Fibroblast of lung (primary cell): ENCODE results near the gene CACNG7. TPM values are rescaled to one million over a fixed set of nuclear protein-coding genes. Genes with fewer than 3 reads are reported as not detected.

Experiments
- DNase-seq, 2 donors: peaks; one replicate each; pipeline versions ENCODE4 v3.0.0 to v3.0.0-alpha.2; 2010; ENCODE audit warnings: low read depth in 2 of 2
- H2AFZ ChIP-seq: 2 replicates; pipeline ENCODE4 v1.5.1; 2012; ENCODE audit warnings: low read length, control low read depth, inconsistent platforms
- H3K27ac ChIP-seq: 2 replicates; pipeline ENCODE4 v1.5.1; 2011; ENCODE audit warnings: low read length, control low read depth; ENCODE audit not compliant: insufficient read depth
- H3K27me3 ChIP-seq: 2 replicates; pipeline ENCODE4 v1.5.1; 2011; ENCODE audit warnings: mild to moderate bottlenecking, low read length; ENCODE audit not compliant: control insufficient read depth, insufficient read depth
- H3K36me3 ChIP-seq: 2 replicates; pipeline ENCODE4 v1.5.1; 2011; ENCODE audit warnings: low read length; ENCODE audit not compliant: control insufficient read depth, insufficient read depth
- H3K4me1 ChIP-seq: 2 replicates; pipeline ENCODE4 v1.5.1; 2011; ENCODE audit warnings: low read length; ENCODE audit not compliant: control insufficient read depth, insufficient read depth; ENCODE audit errors: extremely low read depth
- H3K4me2 ChIP-seq: 2 replicates; pipeline ENCODE4 v1.5.1; 2011; ENCODE audit warnings: low read length, control low read depth; ENCODE audit not compliant: insufficient read depth; ENCODE audit errors: extremely low read depth
- H3K4me3 ChIP-seq, 4 experiments: fragments of 200-600 bp in 1 of 4; sonication (generic) in 1 of 4; replicated peaks in 1 of 4; 2 replicates each; pipeline ENCODE4 v1.5.1; 2011 to 2016; ENCODE audit warnings: low read length in 4 of 4, low read depth in 3 of 4, mild to moderate bottlenecking in 3 of 4, control low read depth in 2 of 4, inconsistent platforms in 1 of 4, mixed read lengths in 1 of 4; ENCODE audit not compliant: insufficient read depth in 1 of 4; ENCODE audit errors: control extremely low read depth in 1 of 4
- H3K79me2 ChIP-seq: 2 replicates; pipeline ENCODE4 v1.5.1; 2012; ENCODE audit warnings: mild to moderate bottlenecking, low read length, inconsistent platforms; ENCODE audit not compliant: control insufficient read depth, insufficient read depth
- H3K9ac ChIP-seq: 2 replicates; pipeline ENCODE4 v1.5.1; 2011; ENCODE audit warnings: mild to moderate bottlenecking, low read length, control low read depth; ENCODE audit not compliant: insufficient read depth
- H3K9me3 ChIP-seq: 2 replicates; pipeline ENCODE4 v1.5.1; 2012; ENCODE audit warnings: low read depth, low read length; ENCODE audit not compliant: control insufficient read depth, insufficient read depth
- H4K20me1 ChIP-seq: 2 replicates; pipeline ENCODE4 v1.5.1; 2011; ENCODE audit warnings: low read length; ENCODE audit not compliant: control insufficient read depth, insufficient read depth; ENCODE audit errors: extremely low read depth
- EZH2 ChIP-seq: IDR thresholded peaks from 2 replicates; pipeline ENCODE4 v1.5.1; 2012; ENCODE audit warnings: low read length, control low read depth, mild to moderate bottlenecking; ENCODE audit errors: missing control alignments
- polyA plus RNA-seq, 2 donors: library from polyadenylated mRNA; depleted of rRNA in 1 of 2; stranded (reverse) in 1 of 2; unstranded in 1 of 2; fragments of >200 nt; gene quantifications; 2 replicates each; pipeline ENCODE4 v1.2.1, GENCODE V29; 2011 to 2012; ENCODE audit warnings: missing spikeins in 1 of 2
- total RNA-seq: library from RNA; depleted of rRNA; stranded (reverse); fragments of >200 nt; gene quantifications from 2 replicates; pipeline ENCODE4 v1.2.1, GENCODE V29; 2014
- TF ChIP-seq, protein P1 (sequence below), 2 donors: IDR thresholded peaks in 1 of 2; conservative IDR thresholded peaks in 1 of 2; 1 replicate in 1 of 2; 2 replicates in 1 of 2; pipeline ENCODE4 v1.5.1; 2011 to 2012; ENCODE audit warnings: low read length in 2 of 2, control low read depth in 1 of 2, inconsistent platforms in 1 of 2, low read depth in 1 of 2, mild to moderate bottlenecking in 1 of 2

The CACNG7 gene
- total and polyA plus RNA-seq, 2 donors (not counting 1 experiment from before 2014, with no cell fraction given), result 0.17 to 0.68 TPM

DNA sequence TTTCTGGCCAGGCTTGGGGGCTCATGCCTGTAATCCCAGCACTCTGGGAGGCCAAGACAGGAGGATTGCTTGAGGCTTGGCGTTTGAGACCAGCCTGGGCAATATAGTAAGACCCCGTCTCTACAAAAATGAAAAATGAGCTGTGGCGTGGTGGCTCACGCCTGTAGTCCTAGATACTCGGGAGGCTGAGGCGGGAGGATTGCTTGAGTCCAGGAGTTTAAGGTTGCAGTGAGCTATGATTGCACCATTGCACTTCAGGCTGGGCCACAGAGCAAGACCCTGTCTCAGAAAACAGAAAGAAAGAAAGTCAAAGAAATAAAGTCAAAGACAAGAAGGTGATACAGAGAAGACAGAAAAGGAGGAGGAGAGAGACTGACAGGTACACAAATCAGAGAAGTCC lies 79.9 kb downstream of the CACNG7 start:
- Histone ChIP-seq H3K27me3 (peaks cover 14% of the 10 kb centered on the region), H3K4me3 (no peak overlapping the region), H3K79me2 (no peaks in the 10 kb centered on the region), H3K27ac (no peak overlapping the region), H3K9me3 (no peaks in the 10 kb centered on the region), H3K36me3 (no peaks in the 10 kb centered on the region), H4K20me1 (no peaks in the 10 kb centered on the region), H3K4me1 (no peaks in the 10 kb centered on the region), H3K9ac (no peak overlapping the region), H3K4me2 (no peak overlapping the region), H2AFZ (no peak overlapping the region)
- no peak for TF ChIP-seq EZH2
- TF ChIP-seq, protein P1, sequence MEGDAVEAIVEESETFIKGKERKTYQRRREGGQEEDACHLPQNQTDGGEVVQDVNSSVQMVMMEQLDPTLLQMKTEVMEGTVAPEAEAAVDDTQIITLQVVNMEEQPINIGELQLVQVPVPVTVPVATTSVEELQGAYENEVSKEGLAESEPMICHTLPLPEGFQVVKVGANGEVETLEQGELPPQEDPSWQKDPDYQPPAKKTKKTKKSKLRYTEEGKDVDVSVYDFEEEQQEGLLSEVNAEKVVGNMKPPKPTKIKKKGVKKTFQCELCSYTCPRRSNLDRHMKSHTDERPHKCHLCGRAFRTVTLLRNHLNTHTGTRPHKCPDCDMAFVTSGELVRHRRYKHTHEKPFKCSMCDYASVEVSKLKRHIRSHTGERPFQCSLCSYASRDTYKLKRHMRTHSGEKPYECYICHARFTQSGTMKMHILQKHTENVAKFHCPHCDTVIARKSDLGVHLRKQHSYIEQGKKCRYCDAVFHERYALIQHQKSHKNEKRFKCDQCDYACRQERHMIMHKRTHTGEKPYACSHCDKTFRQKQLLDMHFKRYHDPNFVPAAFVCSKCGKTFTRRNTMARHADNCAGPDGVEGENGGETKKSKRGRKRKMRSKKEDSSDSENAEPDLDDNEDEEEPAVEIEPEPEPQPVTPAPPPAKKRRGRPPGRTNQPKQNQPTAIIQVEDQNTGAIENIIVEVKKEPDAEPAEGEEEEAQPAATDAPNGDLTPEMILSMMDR (conservative IDR thresholded peaks at IDR 0.05 in 1 of 2, IDR thresholded peaks at IDR 0.05 in 1 of 2; ENCODE audit: low read depth in 1 of 2, low read length in 2 of 2), result no peak
- no peak for DNase-seq

DNA sequence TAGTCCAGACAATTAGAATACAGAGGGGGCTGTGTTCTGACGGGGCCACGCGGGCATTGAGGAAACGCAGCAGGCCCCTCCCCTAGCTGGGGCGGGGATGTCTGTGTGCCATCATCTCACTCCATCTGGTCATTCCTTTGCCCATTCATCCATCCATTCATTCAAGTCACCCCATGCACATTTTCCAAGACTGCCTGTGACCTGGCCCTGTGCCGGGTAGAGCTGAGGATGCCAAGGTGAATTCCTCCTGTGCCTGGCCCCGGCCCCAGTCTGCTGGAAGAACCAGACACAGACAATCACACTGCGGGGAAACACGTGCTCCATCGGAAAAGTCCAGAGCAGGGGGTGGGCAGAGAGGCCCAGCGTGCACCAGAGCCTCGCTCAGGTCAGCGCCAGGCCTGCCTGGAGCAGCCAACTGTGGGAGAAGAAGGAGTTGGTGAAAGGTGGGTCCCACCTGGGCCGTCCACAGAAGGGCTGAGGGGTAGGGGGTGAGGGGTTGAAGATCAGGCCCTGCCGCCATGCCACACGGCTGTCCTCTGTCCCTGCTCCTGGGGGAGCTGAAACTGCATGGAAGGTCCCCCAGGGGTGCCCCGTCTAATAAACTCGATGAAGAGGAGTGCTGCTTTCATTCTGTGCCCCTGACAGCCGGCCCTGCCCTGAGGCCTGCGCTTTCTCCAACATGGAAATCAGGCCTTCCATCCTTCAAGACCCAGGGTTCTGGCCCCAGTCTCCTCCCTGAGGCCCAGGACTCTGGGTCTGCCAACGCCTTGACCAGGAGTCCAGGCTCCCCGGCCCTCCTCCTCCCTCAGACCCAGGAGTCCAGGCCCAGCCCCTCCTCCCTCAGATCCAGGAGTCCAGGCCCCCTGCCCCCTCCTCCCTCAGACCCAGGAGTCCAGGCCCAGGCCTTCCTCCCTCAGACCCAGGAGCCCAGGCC lies 80.8 kb downstream of the CACNG7 start:
- DNase-seq, result peak in 1 of 2 donors; percentile 64
- no peak overlapping the region for H3K4me2 ChIP-seq
- no peak for TF ChIP-seq EZH2
- TF ChIP-seq, protein P1 (conservative IDR thresholded peaks at IDR 0.05 in 1 of 2, IDR thresholded peaks at IDR 0.05 in 1 of 2; ENCODE audit: low read depth in 1 of 2, low read length in 2 of 2), result no peak
- no peaks in the 10 kb centered on the region for H3K4me1 ChIP-seq
- H3K36me3 ChIP-seq, result no peaks in the 10 kb centered on the region
- H3K9ac ChIP-seq, result no peak overlapping the region
- no peaks in the 10 kb centered on the region for H4K20me1 ChIP-seq
- H3K9me3 ChIP-seq, result no peaks in the 10 kb centered on the region
- no peak overlapping the region for H2AFZ ChIP-seq
- H3K4me3 ChIP-seq, result no peak overlapping the region
- H3K79me2 ChIP-seq, result no peaks in the 10 kb centered on the region
- peaks cover 13% of the 10 kb centered on the region for H3K27me3 ChIP-seq
- no peak overlapping the region for H3K27ac ChIP-seq

DNA sequence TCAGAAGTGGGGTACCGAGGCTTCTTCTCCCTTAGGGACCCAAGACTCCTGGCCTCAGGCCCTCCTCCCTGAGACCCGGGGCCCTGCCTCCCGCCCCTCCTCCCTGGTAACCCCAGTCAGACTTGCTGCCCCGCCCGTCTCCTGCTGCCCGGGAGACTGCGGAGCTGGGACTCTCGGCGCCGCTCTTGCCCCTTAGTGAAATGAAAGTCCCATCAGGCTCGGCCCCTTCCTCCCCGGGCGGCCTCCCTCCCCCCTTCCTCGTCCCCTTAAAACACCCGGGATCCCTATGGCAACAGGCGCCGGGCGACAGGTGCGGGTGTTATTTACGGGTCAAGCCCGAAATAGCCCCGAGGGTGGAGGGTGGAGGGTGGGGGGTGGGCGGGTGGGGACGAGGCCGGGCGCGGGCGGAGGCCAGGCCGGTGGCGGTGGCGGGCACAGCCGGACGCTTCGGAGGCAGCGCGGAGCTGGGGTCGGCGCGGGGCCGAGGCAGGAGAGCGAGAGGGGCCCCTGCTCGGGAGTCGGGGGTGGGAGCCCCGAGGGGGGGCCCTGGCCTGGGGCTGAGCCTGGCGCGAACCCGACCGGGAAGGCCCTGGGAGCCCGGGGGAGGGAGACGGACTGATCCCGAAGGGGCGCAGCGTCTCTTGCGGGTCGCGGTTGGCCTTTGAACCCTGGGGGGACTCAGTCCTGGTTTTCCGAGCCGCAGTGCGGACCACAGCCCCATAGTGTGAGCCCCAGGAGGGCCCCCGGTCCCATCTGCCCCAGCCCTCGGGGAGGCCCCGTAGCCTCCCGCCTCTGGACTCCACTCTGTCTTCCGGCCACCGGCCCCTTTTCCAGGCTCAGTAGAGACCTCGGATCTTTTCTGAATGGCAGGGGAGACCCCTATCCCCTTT lies 82.4 kb downstream of the CACNG7 start, which contains the start of gene CACNG6:
Gene CACNG6 (plus strand): TSS at position 414 of the 890 bp plus-strand sequence. CDS start 1,241 bp downstream, outside the sequence.
- Histone ChIP-seq H3K4me2 (peak within 1 kb of the TSS; percentile 35), H2AFZ (no peak within 1 kb of the TSS)

More for the DNA sequence above, 82.4 kb downstream of the CACNG7 start, which contains the start of gene CACNG6:
- no peaks in the 10 kb centered on the region for H3K4me1 ChIP-seq
- no peak within 1 kb of the TSS for H3K27ac ChIP-seq
- no peak within 1 kb of the TSS for H3K9ac ChIP-seq
- H4K20me1 ChIP-seq, result no peaks in the 10 kb centered on the region
- H3K36me3 ChIP-seq, result no peaks in the 10 kb centered on the region
- peak in 1 of 2 donors; percentile 24 for DNase-seq
- peaks cover 13% of the 10 kb centered on the region for H3K27me3 ChIP-seq
- no peak for TF ChIP-seq EZH2
- TF ChIP-seq, protein P1 (conservative IDR thresholded peaks at IDR 0.05 in 1 of 2, IDR thresholded peaks at IDR 0.05 in 1 of 2; ENCODE audit: low read depth in 1 of 2, low read length in 2 of 2), result no peak
- no peaks in the 10 kb centered on the region for H3K79me2 ChIP-seq
- no peaks in the 10 kb centered on the region for H3K9me3 ChIP-seq
- H3K4me3 ChIP-seq, result peak within 1 kb of the TSS in 2 of 4 experiments; percentile 28 to 34
